IMR-90 (cell line): ENCODE results near the gene ST3GAL5.

Experiments
- BHLHE40 ChIP-seq: fragments of 150-350 bp; IDR thresholded peaks from 2 replicates; pipeline ENCODE4 v1.6.1; 2016; ENCODE audit warnings: mild to moderate bottlenecking, low read depth, low read length
- POLR2A ChIP-seq: IDR thresholded peaks from 2 replicates; pipeline ENCODE4 v1.6.1; 2012; ENCODE audit warnings: mild to moderate bottlenecking, low read depth, low read length
- RAD21 ChIP-seq: IDR thresholded peaks from 2 replicates; pipeline ENCODE4 v1.6.1; 2012; ENCODE audit warnings: low read length, improper control_type of control experiment
- TF ChIP-seq, protein P1 (sequence below): conservative IDR thresholded peaks from 2 replicates; pipeline ENCODE4 v1.5.1; 2012; ENCODE audit warnings: mild to moderate bottlenecking, low read depth, low read length, improper control_type of control experiment
- TF ChIP-seq, protein P2 (sequence below): fragments of 150-350 bp; IDR thresholded peaks from 2 replicates; pipeline ENCODE4 v1.6.1; 2016; ENCODE audit warnings: low read depth, mild to moderate bottlenecking, low read length, moderate library complexity, borderline replicate concordance

DNA sequence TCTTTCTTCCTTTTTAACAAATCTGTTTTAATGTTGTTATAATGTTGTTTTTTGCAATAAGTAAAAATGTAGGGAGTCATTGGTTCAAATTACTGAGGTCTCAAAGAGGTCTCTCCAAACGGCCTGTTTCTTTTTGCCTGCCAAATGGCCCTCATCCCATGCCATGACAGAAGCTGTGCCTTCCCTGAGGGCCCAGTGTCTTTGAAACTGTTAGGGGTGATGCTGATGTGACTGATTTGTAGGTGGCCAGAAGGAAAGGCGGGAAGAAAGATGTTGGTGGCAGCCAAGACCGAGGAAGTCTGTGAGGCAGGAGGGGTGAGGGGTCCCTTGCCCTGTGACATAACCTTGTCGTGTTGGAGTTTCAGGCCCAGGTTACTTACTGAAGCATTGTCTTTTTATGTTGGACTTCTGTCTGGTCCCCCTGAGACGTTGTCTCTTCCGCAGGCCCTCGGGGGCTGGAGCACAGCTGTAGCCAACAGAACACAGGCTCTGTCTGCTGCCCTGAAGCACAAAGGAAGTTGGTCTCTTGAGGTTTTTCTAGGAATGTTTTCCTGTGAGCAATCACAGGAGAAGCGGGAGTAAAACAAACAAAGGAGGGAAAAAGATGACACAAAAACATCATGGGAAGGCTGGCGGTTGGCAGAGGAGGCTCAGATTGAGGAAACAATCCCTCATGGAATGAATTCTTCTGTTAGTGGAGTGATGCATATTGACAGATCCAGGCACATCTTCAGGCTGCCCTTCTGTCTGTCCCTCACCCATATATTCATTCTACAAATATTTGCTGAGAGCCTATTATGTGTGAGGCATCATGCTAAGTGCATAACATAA, 4.9 kb upstream of the ST3GAL5 start:
- TF ChIP-seq, protein P1, sequence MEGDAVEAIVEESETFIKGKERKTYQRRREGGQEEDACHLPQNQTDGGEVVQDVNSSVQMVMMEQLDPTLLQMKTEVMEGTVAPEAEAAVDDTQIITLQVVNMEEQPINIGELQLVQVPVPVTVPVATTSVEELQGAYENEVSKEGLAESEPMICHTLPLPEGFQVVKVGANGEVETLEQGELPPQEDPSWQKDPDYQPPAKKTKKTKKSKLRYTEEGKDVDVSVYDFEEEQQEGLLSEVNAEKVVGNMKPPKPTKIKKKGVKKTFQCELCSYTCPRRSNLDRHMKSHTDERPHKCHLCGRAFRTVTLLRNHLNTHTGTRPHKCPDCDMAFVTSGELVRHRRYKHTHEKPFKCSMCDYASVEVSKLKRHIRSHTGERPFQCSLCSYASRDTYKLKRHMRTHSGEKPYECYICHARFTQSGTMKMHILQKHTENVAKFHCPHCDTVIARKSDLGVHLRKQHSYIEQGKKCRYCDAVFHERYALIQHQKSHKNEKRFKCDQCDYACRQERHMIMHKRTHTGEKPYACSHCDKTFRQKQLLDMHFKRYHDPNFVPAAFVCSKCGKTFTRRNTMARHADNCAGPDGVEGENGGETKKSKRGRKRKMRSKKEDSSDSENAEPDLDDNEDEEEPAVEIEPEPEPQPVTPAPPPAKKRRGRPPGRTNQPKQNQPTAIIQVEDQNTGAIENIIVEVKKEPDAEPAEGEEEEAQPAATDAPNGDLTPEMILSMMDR, result no peak
- no peak for TF ChIP-seq POLR2A
- no peak for TF ChIP-seq RAD21
- peak; percentile 60; the same call in 1 of the 2 replicates for TF ChIP-seq BHLHE40
- TF ChIP-seq, protein P2, sequence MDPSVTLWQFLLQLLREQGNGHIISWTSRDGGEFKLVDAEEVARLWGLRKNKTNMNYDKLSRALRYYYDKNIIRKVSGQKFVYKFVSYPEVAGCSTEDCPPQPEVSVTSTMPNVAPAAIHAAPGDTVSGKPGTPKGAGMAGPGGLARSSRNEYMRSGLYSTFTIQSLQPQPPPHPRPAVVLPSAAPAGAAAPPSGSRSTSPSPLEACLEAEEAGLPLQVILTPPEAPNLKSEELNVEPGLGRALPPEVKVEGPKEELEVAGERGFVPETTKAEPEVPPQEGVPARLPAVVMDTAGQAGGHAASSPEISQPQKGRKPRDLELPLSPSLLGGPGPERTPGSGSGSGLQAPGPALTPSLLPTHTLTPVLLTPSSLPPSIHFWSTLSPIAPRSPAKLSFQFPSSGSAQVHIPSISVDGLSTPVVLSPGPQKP, result no peak
